Activated CD4-positive, alpha-beta memory T cell treated with anti-CD3 and anti-CD28 coated beads, Interleukin-2, amount 10 ng/mL, durations not matched to agents 7 days and 5 days (primary cell): ENCODE data around the gene SGCD. TPM values are rescaled to one million over a fixed set of nuclear protein-coding genes. Genes with fewer than 3 reads are reported as not detected.

Experiments
- CTCF ChIA-PET: fragments of 350-600 bp; sonication (Branson Sonifier 250); formaldehyde crosslinking; loops from one replicate; lab custom pipeline; 2021; ENCODE audit warnings: antibody characterized with exemption, inconsistent platforms; lab: Charles Lee
- POLR2A ChIA-PET: fragments of 350-600 bp; sonication (Branson Sonifier 250); formaldehyde crosslinking; loops from one replicate; lab custom pipeline; 2021; ENCODE audit warnings: antibody characterized with exemption; lab: Charles Lee
- DNase-seq: peaks from one replicate; pipeline ENCODE4 v3.0.0-alpha.2; 2020
- H3K27ac Mint-ChIP-seq: one replicate; pipeline ENCODE4 v1.8.0; 2021; ENCODE audit warnings: mild to moderate bottlenecking, mixed read lengths
- H3K27me3 Mint-ChIP-seq: one replicate; pipeline ENCODE4 v1.8.0; 2021; ENCODE audit warnings: mixed read lengths
- H3K36me3 Mint-ChIP-seq: one replicate; pipeline ENCODE4 v1.8.0; 2021; ENCODE audit warnings: low read depth, mixed read lengths
- H3K4me1 Mint-ChIP-seq: one replicate; pipeline ENCODE4 v1.8.0; 2021; ENCODE audit warnings: mixed read lengths
- H3K4me3 Mint-ChIP-seq: one replicate; pipeline ENCODE4 v1.8.0; 2021; ENCODE audit warnings: mild to moderate bottlenecking, mixed read lengths
- H3K9me3 Mint-ChIP-seq: one replicate; pipeline ENCODE4 v1.8.0; 2021; ENCODE audit warnings: mixed read lengths
- total RNA-seq, 2 experiments: library from RNA; stranded (reverse); gene quantifications; one replicate each; pipeline ENCODE4 v1.2.3, GENCODE V29; 2021

SGCD gene
- total RNA-seq, 2 experiments from 2014 or later: not detected

- no peak for DNase-seq
- H3K4me3 Mint-ChIP-seq: no peak overlapping the region
- H3K27ac Mint-ChIP-seq: no peak overlapping the region
- no peaks in the 10 kb centered on the region for H3K4me1 Mint-ChIP-seq
- H3K9me3 Mint-ChIP-seq: no peaks in the 10 kb centered on the region
- H3K36me3 Mint-ChIP-seq: no peaks in the 10 kb centered on the region
- ChIA-PET POLR2A (no interaction called here), CTCF (interaction anchor here (0.6 to 1.6 kb wide), 2 partner anchors 8 to 1708 kb away, joined by 3 read pairs; no protein-coding TSS in a partner anchor)
- H3K27me3 Mint-ChIP-seq: peaks cover 2% of the 10 kb centered on the region
Measured at GRCh38 chr5:156759156-156759555, 432.2 kb downstream of the SGCD start.

DNA sequence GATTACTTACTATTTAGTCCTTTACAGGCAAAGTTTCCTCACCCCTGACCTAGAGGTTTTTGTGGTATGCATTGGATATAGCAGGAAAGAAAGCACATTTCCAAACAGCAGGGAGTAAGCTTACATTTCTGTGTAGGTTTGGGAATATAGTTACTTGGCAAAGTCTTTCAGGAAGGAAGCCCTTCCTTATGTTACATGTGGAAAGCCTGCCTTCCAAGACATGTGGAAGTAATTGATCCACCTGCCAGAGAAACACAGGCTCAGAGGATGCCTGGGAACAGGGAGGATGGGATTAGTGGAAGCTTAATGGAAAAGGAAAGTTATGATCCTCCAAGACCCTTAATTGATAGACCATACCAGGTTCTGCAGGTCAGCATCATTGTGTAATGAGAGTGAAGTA is 435.8 kb downstream of the SGCD start:
- Mint-ChIP-seq H3K9me3 (no peaks in the 10 kb centered on the region), H3K27ac (no peak overlapping the region), H3K36me3 (no peaks in the 10 kb centered on the region), H3K27me3 (peaks cover 15% of the 10 kb centered on the region), H3K4me1 (no peaks in the 10 kb centered on the region), H3K4me3 (no peak overlapping the region)
- ChIA-PET POLR2A (no interaction called here), CTCF (no interaction called here)
- no peak for DNase-seq

DNA sequence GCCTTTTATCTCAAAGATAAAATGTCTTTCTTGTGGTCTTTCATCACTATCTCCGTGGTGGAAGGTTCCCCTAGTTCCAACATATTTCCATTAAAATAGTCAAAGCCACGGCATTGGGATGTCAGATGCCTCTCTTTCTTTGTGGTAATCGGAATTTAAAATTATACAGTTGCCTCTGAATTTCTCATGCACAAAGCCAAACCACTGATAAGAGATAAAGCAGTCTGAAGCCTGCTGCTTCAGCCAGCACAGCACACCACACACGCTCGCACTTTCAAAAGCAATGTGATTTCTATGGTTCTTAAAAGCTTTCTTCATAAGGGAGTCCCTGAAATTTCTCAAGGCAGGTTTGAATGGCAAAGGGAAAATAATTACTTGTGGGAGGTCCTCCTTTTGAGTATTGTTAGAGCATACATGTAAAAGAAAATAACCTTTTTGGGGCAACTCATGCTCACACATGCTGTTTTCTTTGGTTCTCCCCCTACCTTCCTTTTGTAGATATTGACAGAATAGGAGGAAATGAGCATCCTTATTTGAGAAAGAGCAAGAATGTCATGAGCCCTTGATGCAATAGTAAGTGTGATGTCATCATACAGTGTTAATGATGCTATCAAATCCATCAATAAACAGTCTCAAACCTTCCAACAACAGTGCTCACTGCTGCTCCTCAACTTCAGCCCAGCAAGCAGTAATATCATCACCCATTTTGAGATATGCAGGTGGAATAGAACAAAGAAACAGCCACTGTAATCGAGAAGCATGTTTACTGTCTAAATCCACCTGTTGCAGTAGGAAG is 437.4 kb downstream of the SGCD start:
- Mint-ChIP-seq H3K36me3 (no peaks in the 10 kb centered on the region), H3K4me3 (no peak overlapping the region), H3K27me3 (peaks cover 17% of the 10 kb centered on the region), H3K4me1 (no peaks in the 10 kb centered on the region), H3K9me3 (no peaks in the 10 kb centered on the region), H3K27ac (no peak overlapping the region)
- ChIA-PET CTCF (no interaction called here), POLR2A (no interaction called here)
- no peak for DNase-seq

- peaks cover 6% of the 10 kb centered on the region for H3K27me3 Mint-ChIP-seq
- ChIA-PET POLR2A (no interaction called here), CTCF (no interaction called here)
- H3K4me3 Mint-ChIP-seq: no peak overlapping the region
- peaks cover 6% of the 10 kb centered on the region for H3K4me1 Mint-ChIP-seq
- no peak for DNase-seq
- H3K27ac Mint-ChIP-seq: no peak overlapping the region
- H3K9me3 Mint-ChIP-seq: no peaks in the 10 kb centered on the region
- no peaks in the 10 kb centered on the region for H3K36me3 Mint-ChIP-seq
Measured at GRCh38 chr5:156774273-156774672, 447.3 kb downstream of the SGCD start.

DNA sequence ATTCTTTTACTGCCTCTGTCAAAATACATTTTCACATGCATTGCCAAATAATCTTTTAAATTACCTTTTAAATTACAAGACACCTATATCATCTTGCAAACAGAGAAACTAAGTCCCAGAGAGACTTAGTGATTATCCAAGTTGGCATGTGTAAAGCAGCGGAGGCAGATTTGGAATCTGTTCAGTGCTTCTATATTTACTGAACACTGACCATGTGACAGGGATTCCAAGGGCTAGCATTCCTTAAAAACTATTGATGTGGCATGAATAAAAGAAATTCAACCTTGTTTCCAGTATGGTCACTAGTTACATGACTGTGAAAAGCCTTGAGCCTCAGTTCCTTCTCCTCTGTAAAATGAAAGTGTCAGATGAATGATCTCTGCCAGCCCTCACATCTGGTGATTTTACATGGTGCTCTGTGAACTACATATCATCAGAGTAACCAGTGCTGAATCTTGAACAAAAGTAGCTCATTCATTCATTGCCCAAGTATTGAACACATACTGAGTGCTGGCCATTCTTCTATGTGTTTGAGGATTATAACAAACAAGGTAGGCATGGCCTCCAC is 451.3 kb downstream of the SGCD start:
- Mint-ChIP-seq H3K4me3 (no peak overlapping the region), H3K27me3 (peaks cover 3% of the 10 kb centered on the region), H3K9me3 (no peaks in the 10 kb centered on the region), H3K27ac (no peak overlapping the region), H3K4me1 (peaks cover 6% of the 10 kb centered on the region), H3K36me3 (no peaks in the 10 kb centered on the region)
- DNase-seq: no peak
- ChIA-PET POLR2A (no interaction called here), CTCF (no interaction called here)

DNA sequence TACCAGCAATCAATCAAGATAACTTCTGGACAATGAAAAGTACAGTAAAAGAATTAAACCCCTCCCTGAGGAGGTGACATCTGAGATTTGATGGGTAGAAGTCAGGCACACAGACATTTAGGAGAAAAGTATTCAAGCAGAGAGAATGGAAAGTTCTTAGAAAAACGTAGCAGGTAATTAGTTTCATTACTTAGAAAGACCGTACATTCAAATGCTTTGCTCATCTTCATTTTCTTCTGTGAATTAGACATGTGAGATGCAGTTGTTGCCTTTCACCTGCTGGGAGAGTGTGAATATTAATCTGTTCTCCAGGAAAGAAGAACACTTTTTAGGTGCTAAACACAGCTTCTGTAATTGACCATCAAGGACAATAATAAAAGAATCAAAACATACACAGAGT is 451.8 kb downstream of the SGCD start:
- DNase-seq: no peak
- Mint-ChIP-seq H3K4me3 (no peak overlapping the region), H3K36me3 (no peaks in the 10 kb centered on the region), H3K4me1 (peaks cover 6% of the 10 kb centered on the region), H3K27me3 (peaks cover 3% of the 10 kb centered on the region), H3K9me3 (no peaks in the 10 kb centered on the region), H3K27ac (no peak overlapping the region)
- ChIA-PET CTCF (interaction anchor here (0.7 kb wide), 1 partner anchor 248 kb away, joined by 3 read pairs; no protein-coding TSS in a partner anchor), POLR2A (no interaction called here)

DNA sequence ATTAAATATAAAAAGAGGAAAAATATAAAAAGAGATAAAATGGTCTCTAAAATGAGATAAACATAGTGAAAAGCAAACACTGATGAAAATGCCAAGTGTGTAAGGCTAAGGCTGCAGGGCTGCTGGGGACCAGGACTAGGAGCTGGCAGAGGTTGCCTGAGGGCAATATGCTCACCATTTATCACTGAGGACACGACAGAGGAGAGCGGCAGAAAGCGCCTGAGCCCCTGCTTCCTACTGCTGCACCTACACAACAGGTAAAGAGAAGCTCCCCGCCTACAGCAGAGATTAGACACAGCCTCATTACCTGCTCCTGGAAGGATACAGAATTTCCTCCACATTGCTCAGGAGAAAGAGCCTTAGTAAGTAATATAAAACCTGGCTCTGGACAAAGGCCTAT is 452.5 kb downstream of the SGCD start:
- Mint-ChIP-seq H3K27ac (no peak overlapping the region), H3K36me3 (no peaks in the 10 kb centered on the region), H3K4me3 (no peak overlapping the region), H3K4me1 (peaks cover 6% of the 10 kb centered on the region), H3K27me3 (peaks cover 7% of the 10 kb centered on the region), H3K9me3 (no peaks in the 10 kb centered on the region)
- no peak for DNase-seq
- ChIA-PET CTCF (interaction anchor here (0.7 kb wide), 1 partner anchor 247 kb away, joined by 3 read pairs; no protein-coding TSS in a partner anchor), POLR2A (no interaction called here)

DNA sequence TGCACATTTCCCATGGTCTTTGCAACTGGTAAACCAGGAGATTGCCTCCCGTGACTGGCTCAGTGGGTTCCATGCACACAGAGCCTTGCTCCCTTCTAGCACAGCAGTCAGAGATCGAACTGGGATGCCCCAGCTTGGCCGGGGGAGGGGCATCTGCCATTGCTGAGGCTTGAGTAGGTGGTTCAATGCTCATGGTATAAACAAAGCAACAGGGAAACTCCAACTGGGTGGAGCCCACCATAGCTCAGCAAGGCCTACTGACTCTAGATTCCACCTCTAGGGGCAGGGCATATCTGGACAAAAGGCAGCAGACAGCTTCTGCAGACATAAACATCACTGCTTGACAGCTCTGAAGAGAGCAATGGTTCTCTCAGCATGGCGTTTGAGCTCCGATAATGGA is 456.1 kb downstream of the SGCD start:
- H3K36me3 Mint-ChIP-seq: no peaks in the 10 kb centered on the region
- H3K9me3 Mint-ChIP-seq: no peaks in the 10 kb centered on the region
- H3K27me3 Mint-ChIP-seq: peaks cover 24% of the 10 kb centered on the region
- CTCF ChIA-PET: no interaction called here
- POLR2A ChIA-PET: no interaction called here
- peaks cover 6% of the 10 kb centered on the region for H3K4me1 Mint-ChIP-seq
- no peak for DNase-seq
- H3K27ac Mint-ChIP-seq: no peak overlapping the region
- no peak overlapping the region for H3K4me3 Mint-ChIP-seq

GRCh38 chr5:156794687-156795086 is 467.7 kb downstream of the SGCD start:
- no peak for DNase-seq
- peaks cover 2% of the 10 kb centered on the region for H3K4me1 Mint-ChIP-seq
- POLR2A ChIA-PET: no interaction called here
- H3K4me3 Mint-ChIP-seq: no peak overlapping the region
- H3K9me3 Mint-ChIP-seq: peaks cover 3% of the 10 kb centered on the region
- CTCF ChIA-PET: no interaction called here
- H3K27me3 Mint-ChIP-seq: peaks cover 15% of the 10 kb centered on the region
- no peak overlapping the region for H3K27ac Mint-ChIP-seq
- no peaks in the 10 kb centered on the region for H3K36me3 Mint-ChIP-seq

DNA sequence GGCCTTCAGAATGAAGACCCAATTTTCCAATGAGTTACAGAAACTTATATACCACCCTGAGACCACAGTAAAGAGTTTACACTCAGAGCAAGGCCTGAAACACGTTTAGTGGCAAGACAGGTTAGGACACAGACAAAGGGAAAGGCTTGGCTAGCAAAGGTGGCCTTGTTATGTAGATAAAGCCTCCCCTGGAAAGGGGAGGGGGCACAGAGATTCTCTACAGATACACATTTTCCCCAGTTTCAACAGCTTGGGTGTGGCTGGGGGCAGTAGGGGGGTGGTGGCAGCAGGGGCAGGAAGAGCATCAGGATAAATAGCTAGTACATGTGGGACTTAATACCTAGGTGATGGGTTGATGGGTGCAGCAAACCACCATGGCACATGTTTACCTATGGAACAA is 471.2 kb downstream of the SGCD start:
- ChIA-PET POLR2A (no interaction called here), CTCF (no interaction called here)
- Mint-ChIP-seq H3K4me1 (peaks cover 2% of the 10 kb centered on the region), H3K4me3 (no peak overlapping the region), H3K36me3 (no peaks in the 10 kb centered on the region), H3K27ac (no peak overlapping the region), H3K9me3 (no peaks in the 10 kb centered on the region), H3K27me3 (peaks cover 32% of the 10 kb centered on the region)
- no peak for DNase-seq

GRCh38 chr5:156799171-156799570 is 472.2 kb downstream of the SGCD start:
- CTCF ChIA-PET: no interaction called here
- H3K4me3 Mint-ChIP-seq: no peak overlapping the region
- no peaks in the 10 kb centered on the region for H3K9me3 Mint-ChIP-seq
- no peaks in the 10 kb centered on the region for H3K36me3 Mint-ChIP-seq
- H3K4me1 Mint-ChIP-seq: peaks cover 2% of the 10 kb centered on the region
- DNase-seq: no peak
- POLR2A ChIA-PET: no interaction called here
- no peak overlapping the region for H3K27ac Mint-ChIP-seq
- peaks cover 35% of the 10 kb centered on the region for H3K27me3 Mint-ChIP-seq

DNA sequence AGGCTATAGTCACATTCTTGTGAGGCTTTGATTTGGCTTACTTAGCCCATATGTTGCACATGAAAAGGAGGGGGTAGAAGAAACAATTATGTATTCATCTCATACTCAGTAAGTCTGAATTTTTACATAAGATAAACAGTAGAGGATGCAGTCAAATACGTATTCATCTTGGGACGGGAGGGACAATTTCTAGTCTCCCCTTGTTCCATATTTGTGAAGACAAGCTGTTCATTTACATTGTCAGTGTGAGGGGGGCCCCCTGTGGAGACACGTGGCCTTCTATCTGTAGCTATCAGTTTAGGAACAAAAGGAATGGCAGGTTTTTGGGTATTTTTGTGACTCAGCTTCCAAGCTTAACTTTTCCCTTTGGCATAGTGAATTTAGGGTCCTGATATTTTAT is 474.0 kb downstream of the SGCD start:
- Mint-ChIP-seq H3K4me3 (no peak overlapping the region), H3K4me1 (peaks cover 2% of the 10 kb centered on the region), H3K27ac (no peak overlapping the region), H3K36me3 (no peaks in the 10 kb centered on the region), H3K27me3 (peaks cover 28% of the 10 kb centered on the region), H3K9me3 (no peaks in the 10 kb centered on the region)
- CTCF ChIA-PET: no interaction called here
- no peak for DNase-seq
- POLR2A ChIA-PET: no interaction called here

- Mint-ChIP-seq H3K36me3 (no peaks in the 10 kb centered on the region), H3K9me3 (no peaks in the 10 kb centered on the region), H3K27ac (no peak overlapping the region), H3K4me3 (no peak overlapping the region), H3K4me1 (peaks cover 2% of the 10 kb centered on the region), H3K27me3 (peaks cover 24% of the 10 kb centered on the region)
- ChIA-PET POLR2A (no interaction called here), CTCF (no interaction called here)
- DNase-seq: no peak
Measured at GRCh38 chr5:156802501-156802900, 475.5 kb downstream of the SGCD start.

GRCh38 chr5:156803404-156803803 is 476.4 kb downstream of the SGCD start:
- Mint-ChIP-seq H3K27me3 (peaks cover 24% of the 10 kb centered on the region), H3K27ac (no peak overlapping the region), H3K4me1 (peaks cover 2% of the 10 kb centered on the region), H3K4me3 (no peak overlapping the region), H3K9me3 (no peaks in the 10 kb centered on the region), H3K36me3 (no peaks in the 10 kb centered on the region)
- ChIA-PET CTCF (no interaction called here), POLR2A (no interaction called here)
- DNase-seq: no peak
